Stimulated activated CD4-positive, alpha-beta T cell treated with anti-CD3 and anti-CD28 coated beads, TNF-alpha, amount 100 ng/mL, for 1 hour (primary cell): ENCODE results near the gene SPATA45.

ENCODE experiments used
- DNase-seq, 3 donors: peaks; one replicate each; pipeline ENCODE4 v3.0.0-alpha.2; 2020; ENCODE audit warnings: low read depth in 3 of 3, low spot score in 1 of 3

SPATA45 gene

GRCh38 chr1:212782422-212783154 lies 64.9 kb downstream of the SPATA45 start:
- no peak for DNase-seq

- no peak for DNase-seq
Observed at GRCh38 chr1:212781225-212781624, 66.2 kb downstream of the SPATA45 start.

- no peak for DNase-seq
Observed at GRCh38 chr1:212780759-212781158, 66.7 kb downstream of the SPATA45 start.
